Limb (tissue), 2 donors: ENCODE data around the gene RAD50.
"Not testable (repeated sequence)": the region's sequence is repeated elsewhere in the genome, so short reads cannot be mapped to it uniquely, and the experiment has no call there.

ENCODE experiments used
- DNase-seq, 2 donors: peaks; one replicate each; pipeline ENCODE4 v3.0.0-alpha.2; 2016; ENCODE audit errors: extremely low spot score in 2 of 2

Gene RAD50

GRCh38 chr5:132629230-132629944, 72.6 kb downstream of the RAD50 start:
- no peak for DNase-seq

- not testable (repeated sequence) for DNase-seq
Measured at GRCh38 chr5:132633587-132633986, 76.8 kb downstream of the RAD50 start.

- DNase-seq = no peak
Measured at GRCh38 chr5:132635873-132636272, 79.1 kb downstream of the RAD50 start.

GRCh38 chr5:132637241-132637640, 80.5 kb downstream of the RAD50 start:
- no peak for DNase-seq

GRCh38 chr5:132639706-132640130, 82.9 kb downstream of the RAD50 start:
- DNase-seq = no peak

- DNase-seq = no peak
Measured at GRCh38 chr5:132640613-132641012, 83.8 kb downstream of the RAD50 start.

GRCh38 chr5:132641241-132641723, 84.5 kb downstream of the RAD50 start:
- no peak for DNase-seq

- no peak for DNase-seq
Measured at GRCh38 chr5:132641841-132642240, 85.1 kb downstream of the RAD50 start.

- no peak for DNase-seq
Measured at GRCh38 chr5:132644177-132644576, 87.4 kb downstream of the RAD50 start.

- no peak for DNase-seq
Measured at GRCh38 chr5:132646583-132647266, 89.9 kb downstream of the RAD50 start.

GRCh38 chr5:132647473-132647872, 90.7 kb downstream of the RAD50 start:
- DNase-seq = no peak

- DNase-seq = no peak
Measured at GRCh38 chr5:132648355-132648754, 91.6 kb downstream of the RAD50 start.

- DNase-seq = no peak
Measured at GRCh38 chr5:132651838-132652469, 95.2 kb downstream of the RAD50 start.

- no peak for DNase-seq
Measured at GRCh38 chr5:132653716-132654115, 96.9 kb downstream of the RAD50 start.

GRCh38 chr5:132655821-132656773, 99.3 kb downstream of the RAD50 start:
- DNase-seq = peak in 1 of 2 donors; percentile 63

- no peak for DNase-seq
Measured at GRCh38 chr5:132656774-132657355, 100.1 kb downstream of the RAD50 start.

- no peak for DNase-seq
Measured at GRCh38 chr5:132657676-132658380, 101.1 kb downstream of the RAD50 start, which contains the start of gene IL13. IL13 (plus strand) TSS chr5:132658173; CDS start chr5:132658187, 14 bp downstream.

- DNase-seq = no peak
Measured at GRCh38 chr5:132658381-132659302, 101.9 kb downstream of the RAD50 start.
